Immature natural killer cell (primary cell): ENCODE results near the gene CTNS. TPM values are rescaled to one million over a fixed set of nuclear protein-coding genes. Genes with fewer than 3 reads are reported as not detected.

Source experiments
- DNase-seq, 3 donors: peaks; one replicate each; pipeline ENCODE4 v3.0.0; 2022; ENCODE audit warnings: mixed read lengths in 1 of 3
- H3K27ac Mint-ChIP-seq, 6 donors: one replicate each; pipeline ENCODE4 v1.8.0; 2020; ENCODE audit warnings: mixed read lengths in 6 of 6, mild to moderate bottlenecking in 5 of 6, inconsistent platforms in 4 of 6, moderate library complexity in 3 of 6
- H3K27me3 Mint-ChIP-seq, 3 donors: one replicate each; pipeline ENCODE4 v1.8.0; 2020 to 2021; ENCODE audit warnings: low read depth in 3 of 3, mild to moderate bottlenecking in 3 of 3, mixed read lengths in 3 of 3, moderate library complexity in 3 of 3, inconsistent platforms in 1 of 3
- H3K36me3 Mint-ChIP-seq, 3 donors: one replicate each; pipeline ENCODE4 v1.8.0; 2020; ENCODE audit warnings: mixed read lengths in 3 of 3, inconsistent platforms in 2 of 3, mild to moderate bottlenecking in 2 of 3
- H3K4me1 Mint-ChIP-seq, 2 donors: one replicate each; pipeline ENCODE4 v1.8.0; 2020; ENCODE audit warnings: inconsistent platforms in 2 of 2, mild to moderate bottlenecking in 2 of 2, mixed read lengths in 2 of 2, moderate library complexity in 1 of 2
- H3K4me3 Mint-ChIP-seq, 5 donors: one replicate each; pipeline ENCODE4 v1.8.0; 2020; ENCODE audit warnings: mild to moderate bottlenecking in 5 of 5, mixed read lengths in 5 of 5, inconsistent platforms in 3 of 5, moderate library complexity in 3 of 5
- H3K9me3 Mint-ChIP-seq, 6 donors: one replicate each; pipeline ENCODE4 v1.8.0; 2020; ENCODE audit warnings: mild to moderate bottlenecking in 6 of 6, mixed read lengths in 6 of 6, inconsistent platforms in 4 of 6, moderate library complexity in 3 of 6
- polyA plus RNA-seq, 3 donors: library from polyadenylated mRNA; unstranded; fragments of 300-500 nt; fragmentation: Illumina TruSeq; gene quantifications; one replicate each; pipeline ENCODE4 v1.2.3, GENCODE V29; 2021

Gene CTNS
- polyA plus RNA-seq, 3 donors from 2014 or later: 6.0 to 12.7 (median 7.2) TPM

- no peaks in the 10 kb centered on the region for H3K36me3 Mint-ChIP-seq
- no peaks in the 10 kb centered on the region for H3K4me1 Mint-ChIP-seq
- H3K4me3 Mint-ChIP-seq: no peak overlapping the region
- no peaks in the 10 kb centered on the region for H3K9me3 Mint-ChIP-seq
- no peak overlapping the region for H3K27ac Mint-ChIP-seq
- H3K27me3 Mint-ChIP-seq: no peaks in the 10 kb centered on the region
- no peak for DNase-seq
These were observed 21.6 kb downstream of the CTNS start for GRCh38 chr17:3657874-3658783.

GRCh38 chr17:3658784-3659449, 22.4 kb downstream of the CTNS start:
- no peaks in the 10 kb centered on the region for H3K27me3 Mint-ChIP-seq
- H3K27ac Mint-ChIP-seq: no peak overlapping the region
- no peak for DNase-seq
- H3K36me3 Mint-ChIP-seq: no peaks in the 10 kb centered on the region
- H3K9me3 Mint-ChIP-seq: no peaks in the 10 kb centered on the region
- H3K4me1 Mint-ChIP-seq: no peaks in the 10 kb centered on the region
- H3K4me3 Mint-ChIP-seq: no peak overlapping the region

GRCh38 chr17:3659541-3660111, 23.1 kb downstream of the CTNS start:
- H3K9me3 Mint-ChIP-seq: no peaks in the 10 kb centered on the region
- no peak overlapping the region for H3K4me3 Mint-ChIP-seq
- no peak for DNase-seq
- no peaks in the 10 kb centered on the region for H3K4me1 Mint-ChIP-seq
- no peaks in the 10 kb centered on the region for H3K27me3 Mint-ChIP-seq
- no peak overlapping the region for H3K27ac Mint-ChIP-seq
- H3K36me3 Mint-ChIP-seq: no peaks in the 10 kb centered on the region

- Mint-ChIP-seq H3K4me1 (no peaks in the 10 kb centered on the region), H3K9me3 (no peaks in the 10 kb centered on the region), H3K27me3 (no peaks in the 10 kb centered on the region), H3K27ac (no peak overlapping the region), H3K36me3 (no peaks in the 10 kb centered on the region), H3K4me3 (no peak overlapping the region)
- DNase-seq: no peak
These were observed 23.8 kb downstream of the CTNS start for GRCh38 chr17:3660311-3660891.

- Mint-ChIP-seq H3K36me3 (no peaks in the 10 kb centered on the region), H3K4me1 (peaks cover 4 to 10% of the 10 kb centered on the region in 2 donors), H3K27me3 (peaks cover 0 to 1% (median 0%) of the 10 kb centered on the region in 3 donors), H3K27ac (no peak overlapping the region), H3K4me3 (no peak overlapping the region), H3K9me3 (no peaks in the 10 kb centered on the region)
- DNase-seq: no peak
These were observed 26.8 kb downstream of the CTNS start for GRCh38 chr17:3663102-3664011.

- Mint-ChIP-seq H3K4me3 (peak overlapping the region; percentile 30 to 71 (median 44)), H3K36me3 (no peaks in the 10 kb centered on the region), H3K27me3 (peaks cover 2 to 4% (median 4%) of the 10 kb centered on the region in 3 donors), H3K27ac (peak overlapping the region in 1 of 6 donors; percentile 50), H3K4me1 (peaks cover 19 to 21% of the 10 kb centered on the region in 2 donors), H3K9me3 (no peaks in the 10 kb centered on the region)
- DNase-seq: no peak
These were observed 29.3 kb downstream of the CTNS start for GRCh38 chr17:3665834-3666233.

- H3K27ac Mint-ChIP-seq: no peak overlapping the region
These were observed 30.0 kb downstream of the CTNS start for GRCh38 chr17:3666516-3666915.

GRCh38 chr17:3667366-3668278, 31.1 kb downstream of the CTNS start:
- peaks cover 21 to 24% of the 10 kb centered on the region in 2 donors for H3K4me1 Mint-ChIP-seq
- no peak for DNase-seq
- H3K36me3 Mint-ChIP-seq: peaks cover 0 to 3% (median 0%) of the 10 kb centered on the region in 3 donors
- peaks cover 2 to 4% (median 4%) of the 10 kb centered on the region in 3 donors for H3K27me3 Mint-ChIP-seq
- peak overlapping the region in 2 of 6 donors; percentile 17 to 84 for H3K27ac Mint-ChIP-seq
- peak overlapping the region; percentile 74 to 93 (median 89) for H3K4me3 Mint-ChIP-seq
- no peaks in the 10 kb centered on the region for H3K9me3 Mint-ChIP-seq

More at GRCh38 chr17:3666516-3666915, 30.0 kb downstream of the CTNS start:
- H3K27me3 Mint-ChIP-seq: peaks cover 2 to 4% (median 4%) of the 10 kb centered on the region in 3 donors
- no peak for DNase-seq
- peaks cover 0 to under 1% (median 0%) of the 10 kb centered on the region in 3 donors for H3K36me3 Mint-ChIP-seq
- peaks cover 20 to 21% of the 10 kb centered on the region in 2 donors for H3K4me1 Mint-ChIP-seq
- H3K4me3 Mint-ChIP-seq: peak overlapping the region in 4 of 5 donors; percentile 34 to 71 (median 49)
- H3K9me3 Mint-ChIP-seq: no peaks in the 10 kb centered on the region

GRCh38 chr17:3668279-3669084, 31.9 kb downstream of the CTNS start, which contains the start of the genes EMC6 and TAX1BP3:
TSS of gene EMC6 (plus strand) at chr17:3668812. CDS start at chr17:3669147, 335 bp downstream.
TSS of gene TAX1BP3 (minus strand) at chr17:3668578. CDS start at chr17:3668526, 52 bp downstream.
- Mint-ChIP-seq H3K9me3 (no peaks in the 10 kb centered on the region), H3K4me1 (peaks cover 21 to 24% of the 10 kb centered on the region in 2 donors), H3K27me3 (peaks cover 2 to 4% (median 4%) of the 10 kb centered on the region in 3 donors)

GRCh38 chr17:3669085-3669347, 32.5 kb downstream of the CTNS start:
- peak overlapping the region; percentile 82 to 90 (median 84) for H3K27ac Mint-ChIP-seq
- DNase-seq: no peak
- H3K36me3 Mint-ChIP-seq: peaks cover 0 to 3% (median 0%) of the 10 kb centered on the region in 3 donors
- peak overlapping the region; percentile 89 to 93 (median 92) for H3K4me3 Mint-ChIP-seq
- H3K9me3 Mint-ChIP-seq: no peaks in the 10 kb centered on the region
- peaks cover 2 to 4% (median 4%) of the 10 kb centered on the region in 3 donors for H3K27me3 Mint-ChIP-seq
- H3K4me1 Mint-ChIP-seq: peaks cover 21 to 24% of the 10 kb centered on the region in 2 donors

More at GRCh38 chr17:3668279-3669084, 31.9 kb downstream of the CTNS start, which contains the start of the genes EMC6 and TAX1BP3:
- peak; percentile 100 for DNase-seq
- peak within 1 kb of the TSS; percentile 89 to 93 (median 92) for H3K4me3 Mint-ChIP-seq
- H3K36me3 Mint-ChIP-seq: peaks cover 0 to 3% (median 0%) of the 10 kb centered on the region in 3 donors
- H3K27ac Mint-ChIP-seq: peak within 1 kb of the TSS; percentile 82 to 90 (median 84)

- H3K36me3 Mint-ChIP-seq: peaks cover 0 to 3% (median 0%) of the 10 kb centered on the region in 3 donors
- DNase-seq: no peak
- H3K4me1 Mint-ChIP-seq: peaks cover 21 to 24% of the 10 kb centered on the region in 2 donors
- H3K4me3 Mint-ChIP-seq: peak overlapping the region; percentile 89 to 93 (median 92)
- H3K27me3 Mint-ChIP-seq: peaks cover 2 to 4% (median 4%) of the 10 kb centered on the region in 3 donors
- H3K9me3 Mint-ChIP-seq: no peaks in the 10 kb centered on the region
- H3K27ac Mint-ChIP-seq: peak overlapping the region; percentile 82 to 90 (median 84)
These were observed 33.0 kb downstream of the CTNS start for GRCh38 chr17:3669548-3669947.
